ENCODE data around the gene CDKN2B.

The CDKN2B gene

DNA sequence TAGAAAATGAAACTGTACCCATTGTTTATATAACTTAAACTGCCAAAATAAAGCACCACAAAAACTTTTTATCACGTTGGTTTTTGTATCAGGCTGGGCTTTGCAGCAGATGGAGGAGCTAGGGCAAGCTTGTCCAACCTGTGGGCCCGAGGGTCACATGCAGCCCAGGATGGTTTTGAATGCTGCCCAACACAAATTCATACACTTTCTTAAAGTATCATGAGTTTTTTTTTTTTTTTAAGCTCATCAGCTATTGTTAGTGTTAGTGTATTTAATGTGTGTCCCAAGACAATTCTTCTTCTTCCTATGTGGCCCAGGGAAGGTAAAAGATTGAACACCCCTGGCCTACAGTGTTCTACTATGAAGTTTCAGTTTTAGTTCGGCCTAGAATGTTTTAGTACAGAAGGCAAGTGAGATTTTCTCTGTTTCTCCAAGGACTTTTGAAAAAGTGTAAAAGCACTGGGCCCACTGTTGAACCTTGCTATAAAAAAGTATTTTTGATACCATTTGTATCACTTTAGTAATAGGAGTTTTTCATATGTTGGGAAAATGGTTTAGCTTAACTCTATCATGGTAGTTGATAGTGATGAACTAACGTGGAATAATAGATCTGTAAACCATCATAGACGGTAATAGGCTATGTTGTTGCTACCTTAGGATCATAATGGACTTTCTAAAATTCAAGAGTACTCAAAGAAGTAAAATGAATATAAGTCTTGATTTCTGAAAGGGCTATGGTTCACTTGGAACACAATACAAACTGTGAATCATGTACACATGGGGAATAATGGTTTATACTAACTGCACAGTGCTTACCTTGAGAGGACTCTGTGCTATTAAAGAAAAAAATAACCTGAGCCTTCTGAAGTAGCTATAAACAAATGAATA is 17.8 kb downstream of the CDKN2B start:
- TF ChIP-seq, protein P1, sequence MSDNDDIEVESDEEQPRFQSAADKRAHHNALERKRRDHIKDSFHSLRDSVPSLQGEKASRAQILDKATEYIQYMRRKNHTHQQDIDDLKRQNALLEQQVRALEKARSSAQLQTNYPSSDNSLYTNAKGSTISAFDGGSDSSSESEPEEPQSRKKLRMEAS (IDR thresholded peaks at IDR 0.05): no peak
- TF ChIP-seq TAF1 (IDR thresholded peaks at IDR 0.05; ENCODE audit: low read depth): no peak

DNA sequence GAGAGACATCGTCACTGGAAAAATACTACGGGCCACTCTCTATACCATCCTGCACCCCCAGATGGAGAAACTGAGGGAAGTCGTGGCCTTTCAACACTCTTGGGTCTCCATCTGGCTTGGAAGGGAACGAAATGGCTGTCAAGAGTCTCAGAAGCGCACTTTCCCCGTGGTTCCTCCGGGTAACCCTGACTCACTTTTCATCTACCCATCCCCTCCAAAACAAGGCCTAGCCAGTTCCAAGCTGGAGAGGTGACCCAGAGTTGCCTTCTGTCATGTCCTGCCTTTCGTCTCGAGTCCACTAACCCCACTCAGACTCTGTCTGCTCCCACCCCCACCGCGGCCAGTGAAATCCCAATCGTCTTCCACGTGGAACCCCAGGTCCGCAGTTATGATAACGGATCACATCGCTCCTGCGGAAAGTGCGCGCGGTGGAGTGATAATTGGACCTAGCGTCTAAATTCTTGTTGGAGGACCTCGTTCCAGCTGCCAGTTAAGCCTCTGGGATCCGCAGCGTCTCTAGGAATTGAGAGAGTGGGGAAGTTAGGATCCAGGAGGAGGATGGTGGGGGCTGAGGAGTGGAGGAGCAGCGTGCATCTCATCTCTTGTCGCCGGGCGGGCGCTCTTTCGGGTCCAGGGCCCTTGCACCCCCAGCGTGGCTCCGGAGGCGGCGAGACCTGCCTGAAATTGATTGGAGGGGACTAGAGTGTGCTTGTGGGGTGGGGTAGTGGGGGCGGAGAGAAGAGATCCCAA is 19.5 kb downstream of the CDKN2B start:
- no peak for TF ChIP-seq FOXM1 (IDR thresholded peaks at IDR 0.05; ENCODE audit: borderline replicate concordance, low read depth)
- no peak for TF ChIP-seq REST (IDR thresholded peaks at IDR 0.05; ENCODE audit: low read depth)
- TF ChIP-seq EP300 (IDR thresholded peaks at IDR 0.05; ENCODE audit: borderline replicate concordance): no peak
- TF ChIP-seq TCF12 (IDR thresholded peaks at IDR 0.05; ENCODE audit: low read depth): no peak
- no peak for TF ChIP-seq NFIC (IDR thresholded peaks at IDR 0.05)
- TF ChIP-seq RAD21 (IDR thresholded peaks at IDR 0.05; ENCODE audit: low read depth): no peak
- no peak for TF ChIP-seq TAF1 (IDR thresholded peaks at IDR 0.05; ENCODE audit: low read depth)
- no peak for TF ChIP-seq YY1 (IDR thresholded peaks at IDR 0.05; ENCODE audit: low read depth)
- TF ChIP-seq EGR1 (IDR thresholded peaks at IDR 0.05): no peak
- TF ChIP-seq ZBTB7A (IDR thresholded peaks at IDR 0.05; ENCODE audit: low read depth): no peak
- TF ChIP-seq CEBPB (IDR thresholded peaks at IDR 0.05): no peak
- TF ChIP-seq CREB1 (IDR thresholded peaks at IDR 0.05; ENCODE audit: low read depth): no peak
- TF ChIP-seq, protein P1 (IDR thresholded peaks at IDR 0.05): no peak
- TF ChIP-seq USF1 (IDR thresholded peaks at IDR 0.05): no peak
- TF ChIP-seq TEAD4 (IDR thresholded peaks at IDR 0.05): no peak

DNA sequence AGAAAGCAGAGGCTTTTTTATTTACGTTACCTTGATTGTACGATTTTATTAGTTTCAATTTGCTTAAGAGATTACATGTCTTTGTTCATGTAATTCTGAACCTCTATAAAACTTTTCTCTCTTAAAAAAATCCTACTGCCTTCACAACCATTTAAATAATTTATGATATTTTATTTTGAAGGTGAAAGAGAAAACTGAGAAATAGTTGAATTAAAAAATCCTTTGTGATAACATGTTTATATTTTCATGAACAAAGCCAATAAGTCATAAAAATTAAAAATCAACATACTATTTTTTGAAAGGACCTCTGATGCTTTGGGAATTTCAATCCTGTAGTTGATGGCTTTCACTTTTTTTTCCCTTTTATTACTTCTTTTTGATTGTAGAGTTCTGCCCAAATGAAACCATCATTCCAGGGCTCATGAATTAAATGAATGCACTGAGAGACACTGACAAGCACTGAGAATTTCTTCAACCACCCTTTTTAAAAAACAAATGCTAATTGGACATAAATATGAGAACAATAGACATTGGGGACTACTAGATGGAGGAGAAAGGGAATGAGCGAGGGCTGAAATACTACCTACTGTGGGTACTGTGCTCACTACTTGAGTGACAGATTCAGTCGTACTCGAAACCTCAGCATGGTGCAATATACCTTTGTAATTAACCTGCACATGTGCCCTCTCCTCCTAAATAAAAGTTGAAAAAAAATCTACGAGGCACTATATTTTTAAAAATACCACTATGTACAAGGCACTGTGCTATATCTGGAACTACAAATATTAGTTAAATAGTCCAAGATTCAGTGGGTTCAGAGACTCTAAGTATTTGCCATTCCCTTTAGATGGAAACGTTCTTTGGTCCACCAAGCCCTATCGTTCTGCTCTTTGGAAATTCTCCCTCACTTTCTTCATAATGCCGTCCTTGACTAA is 20.8 kb downstream of the CDKN2B start:
- TF ChIP-seq REST (IDR thresholded peaks at IDR 0.05; ENCODE audit: low read depth): no peak
- TF ChIP-seq TCF12 (IDR thresholded peaks at IDR 0.05; ENCODE audit: low read depth): no peak
- no peak for TF ChIP-seq EGR1 (IDR thresholded peaks at IDR 0.05)
- no peak for TF ChIP-seq USF1 (IDR thresholded peaks at IDR 0.05)
- no peak for TF ChIP-seq YY1 (IDR thresholded peaks at IDR 0.05; ENCODE audit: low read depth)
- TF ChIP-seq ZBTB7A (IDR thresholded peaks at IDR 0.05; ENCODE audit: low read depth): no peak
- TF ChIP-seq TAF1 (IDR thresholded peaks at IDR 0.05; ENCODE audit: low read depth): no peak
- TF ChIP-seq, protein P1 (IDR thresholded peaks at IDR 0.05): no peak
- no peak for TF ChIP-seq EP300 (IDR thresholded peaks at IDR 0.05; ENCODE audit: borderline replicate concordance)
- no peak for TF ChIP-seq FOXM1 (IDR thresholded peaks at IDR 0.05; ENCODE audit: borderline replicate concordance, low read depth)
- TF ChIP-seq TEAD4 (IDR thresholded peaks at IDR 0.05): no peak
- TF ChIP-seq CEBPB (IDR thresholded peaks at IDR 0.05): no peak
- TF ChIP-seq NFIC (IDR thresholded peaks at IDR 0.05): no peak
- no peak for TF ChIP-seq CREB1 (IDR thresholded peaks at IDR 0.05; ENCODE audit: low read depth)
- TF ChIP-seq RAD21 (IDR thresholded peaks at IDR 0.05; ENCODE audit: low read depth): no peak

GRCh38 chr9:21985964-21986667 is 23.0 kb downstream of the CDKN2B start:
- TF ChIP-seq TCF12 (IDR thresholded peaks at IDR 0.05; ENCODE audit: low read depth) (no peak), NFIC (IDR thresholded peaks at IDR 0.05) (no peak), YY1 (IDR thresholded peaks at IDR 0.05; ENCODE audit: low read depth) (no peak), TEAD4 (IDR thresholded peaks at IDR 0.05) (no peak), ZBTB7A (IDR thresholded peaks at IDR 0.05; ENCODE audit: low read depth) (no peak), REST (IDR thresholded peaks at IDR 0.05; ENCODE audit: low read depth) (no peak)
